HG02870 (cell line): ENCODE data around the gene LY6G6C.

Experiments used
- ATAC-seq: cut with Tn5 transposase; IDR thresholded peaks from one replicate; pipeline ENCODE4 v1.9.1; 2021; ENCODE audit warnings: mild to moderate bottlenecking, moderate library complexity; ENCODE audit not compliant: unreplicated experiment

LY6G6C gene, protein sequence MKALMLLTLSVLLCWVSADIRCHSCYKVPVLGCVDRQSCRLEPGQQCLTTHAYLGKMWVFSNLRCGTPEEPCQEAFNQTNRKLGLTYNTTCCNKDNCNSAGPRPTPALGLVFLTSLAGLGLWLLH

DNA sequence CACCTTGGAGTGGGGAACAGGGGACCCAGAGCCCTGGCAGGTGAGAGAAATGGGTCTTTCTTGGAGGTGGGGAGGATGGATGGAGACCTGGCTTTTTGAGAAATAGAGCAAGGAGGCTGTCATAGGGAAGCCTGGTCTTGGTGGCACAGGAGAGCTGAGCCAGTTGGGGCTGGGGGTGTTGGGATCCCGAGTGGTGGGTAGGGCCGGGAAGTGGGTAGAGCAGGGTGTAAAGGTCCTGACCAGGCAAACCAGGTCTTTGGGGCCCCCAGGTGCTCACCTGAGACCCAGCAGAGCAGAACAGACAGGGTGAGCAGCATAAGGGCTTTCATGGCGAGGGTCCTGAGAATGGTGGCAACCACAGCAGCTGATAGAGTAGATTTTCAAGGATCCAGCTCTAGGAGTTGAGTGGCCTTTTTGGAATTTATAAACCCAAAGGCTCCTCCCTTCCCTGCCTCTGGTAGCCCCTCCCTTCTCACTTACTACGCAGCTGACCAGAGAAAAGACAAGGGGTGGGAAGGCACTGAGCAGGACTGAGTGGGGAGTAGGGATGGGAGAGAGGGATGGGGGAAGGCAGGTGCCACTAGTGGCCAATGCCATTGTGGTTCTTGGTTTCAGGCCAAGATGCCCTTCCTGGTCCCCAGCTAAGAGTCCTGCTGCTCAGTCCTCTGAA, at the start of gene LY6G6C:
Gene LY6G6C (minus strand): TSS at position 396 of the 670 bp plus-strand sequence. CDS start 67 bp downstream, at position 329.
- no peak for ATAC-seq

DNA sequence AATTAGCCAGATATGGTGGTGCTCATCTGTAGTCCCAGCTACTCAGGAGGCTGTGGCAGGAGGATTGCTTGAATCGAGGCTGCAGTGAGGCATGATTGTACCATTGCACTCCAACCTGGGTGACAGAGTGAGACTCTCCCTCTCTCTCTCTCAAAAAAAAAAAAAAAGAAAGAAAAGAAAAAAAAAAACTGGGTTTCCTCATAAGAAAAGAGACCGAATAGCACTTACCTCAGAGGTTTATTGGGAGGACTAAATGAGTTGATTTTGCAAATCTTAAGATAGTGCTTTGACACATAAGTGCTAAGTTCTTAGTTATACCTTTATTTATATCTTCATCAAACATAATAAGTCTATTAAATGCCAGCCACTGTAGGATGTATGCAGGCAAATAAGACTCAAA, 49.3 kb upstream of the LY6G6C start:
- no peak for ATAC-seq

DNA sequence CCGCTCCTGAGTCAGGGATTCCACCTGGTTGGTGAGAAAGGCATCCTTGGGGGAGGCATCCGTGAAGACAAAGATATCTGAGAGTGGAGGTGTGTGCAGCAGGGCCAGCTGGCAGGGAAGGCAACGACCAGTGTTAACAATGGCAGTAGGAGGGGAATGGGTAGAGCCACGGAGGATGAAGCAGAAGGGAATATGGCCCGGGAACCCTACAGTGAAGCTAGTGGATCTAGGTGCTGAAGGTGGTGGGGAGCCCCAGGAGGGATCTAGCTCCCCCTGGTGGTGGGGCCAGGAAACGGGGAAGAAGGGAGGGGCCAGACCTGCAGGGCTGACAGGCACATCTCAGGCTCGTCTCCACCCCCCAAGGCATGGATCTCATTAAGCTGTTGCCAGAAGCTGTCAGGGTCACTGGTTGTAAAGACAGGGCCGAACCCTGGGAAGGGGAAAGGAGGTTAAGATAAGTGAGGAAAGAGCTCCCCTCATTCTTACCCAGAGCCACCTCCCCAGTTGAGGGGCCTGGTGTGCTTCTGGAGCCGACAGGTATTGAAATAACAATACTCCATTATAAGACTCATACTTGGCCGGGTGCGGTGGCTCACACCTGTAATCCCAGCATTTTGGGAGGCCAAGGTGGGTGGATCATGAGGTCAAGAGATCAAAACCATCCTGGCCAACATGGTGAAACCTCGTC, 48.3 kb upstream of the LY6G6C start:
- ATAC-seq = no peak

DNA sequence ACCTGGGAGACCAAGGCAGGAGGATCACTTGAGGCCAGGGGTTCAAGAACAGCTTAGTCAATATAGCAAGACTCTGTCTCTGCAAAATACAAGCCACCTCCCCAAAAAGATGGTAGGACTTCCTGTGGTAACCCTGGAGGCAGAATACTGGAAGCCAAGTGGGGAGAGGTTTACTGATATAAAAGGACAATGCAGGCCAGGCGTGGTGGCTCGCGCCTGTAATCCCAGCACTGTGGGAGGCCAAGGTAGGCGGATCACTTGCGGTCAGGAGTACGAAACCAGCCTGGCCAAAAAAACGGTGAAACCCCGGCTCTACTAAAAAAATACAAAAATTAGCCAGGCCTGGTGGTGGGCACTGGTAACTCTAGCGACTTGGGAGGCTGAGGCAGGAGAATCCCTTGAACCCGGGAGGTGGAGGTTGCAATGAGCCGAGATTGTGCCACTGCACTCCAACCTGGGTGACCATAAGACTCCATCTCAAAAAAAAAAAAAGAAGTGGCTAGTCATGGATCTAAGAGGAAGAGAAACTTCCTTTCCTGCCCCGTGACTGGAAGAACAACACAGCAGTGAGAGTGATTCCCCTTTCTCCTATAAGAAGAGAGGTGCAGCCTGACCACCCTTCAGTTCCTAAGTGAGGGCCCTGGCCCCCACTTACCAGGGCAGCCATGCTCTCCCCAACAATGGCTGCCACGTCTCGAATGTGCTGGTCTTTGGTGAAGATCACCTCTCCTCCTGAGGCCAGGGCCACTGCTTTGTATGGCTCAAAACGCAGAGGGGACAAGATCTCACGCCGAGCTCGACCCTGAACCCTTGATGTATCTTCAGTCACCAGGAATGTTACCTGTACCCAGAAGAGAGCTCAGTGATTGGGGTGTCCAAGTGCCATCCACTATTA, 47.1 kb upstream of the LY6G6C start:
- no peak for ATAC-seq

DNA sequence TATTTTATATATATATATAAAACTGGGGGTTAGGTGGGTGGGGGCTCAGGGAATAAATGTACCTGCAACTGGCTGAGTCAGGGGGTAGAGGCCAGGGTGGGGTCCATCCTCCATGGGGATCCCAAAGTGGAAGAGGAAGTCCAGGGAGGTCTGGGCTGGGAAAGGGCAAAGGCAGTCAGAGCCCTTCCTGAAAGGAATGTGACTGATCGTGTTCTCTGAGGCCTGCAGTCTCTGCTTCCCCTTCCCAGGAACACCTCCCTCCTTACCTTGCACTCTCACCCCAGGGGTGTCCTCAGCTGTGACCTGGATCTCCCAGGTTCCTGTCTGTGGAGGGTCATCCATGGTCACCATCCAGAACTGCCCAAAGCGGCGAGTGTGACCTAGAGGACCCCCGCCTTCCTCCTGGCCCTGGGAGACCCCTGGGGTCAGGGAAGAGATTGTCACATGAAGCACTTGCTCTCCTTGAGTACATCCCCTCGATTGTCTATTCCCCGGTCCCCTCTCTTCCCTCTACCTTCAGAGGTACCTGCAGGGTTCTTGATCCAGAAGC, 45.6 kb upstream of the LY6G6C start:
- no peak for ATAC-seq

DNA sequence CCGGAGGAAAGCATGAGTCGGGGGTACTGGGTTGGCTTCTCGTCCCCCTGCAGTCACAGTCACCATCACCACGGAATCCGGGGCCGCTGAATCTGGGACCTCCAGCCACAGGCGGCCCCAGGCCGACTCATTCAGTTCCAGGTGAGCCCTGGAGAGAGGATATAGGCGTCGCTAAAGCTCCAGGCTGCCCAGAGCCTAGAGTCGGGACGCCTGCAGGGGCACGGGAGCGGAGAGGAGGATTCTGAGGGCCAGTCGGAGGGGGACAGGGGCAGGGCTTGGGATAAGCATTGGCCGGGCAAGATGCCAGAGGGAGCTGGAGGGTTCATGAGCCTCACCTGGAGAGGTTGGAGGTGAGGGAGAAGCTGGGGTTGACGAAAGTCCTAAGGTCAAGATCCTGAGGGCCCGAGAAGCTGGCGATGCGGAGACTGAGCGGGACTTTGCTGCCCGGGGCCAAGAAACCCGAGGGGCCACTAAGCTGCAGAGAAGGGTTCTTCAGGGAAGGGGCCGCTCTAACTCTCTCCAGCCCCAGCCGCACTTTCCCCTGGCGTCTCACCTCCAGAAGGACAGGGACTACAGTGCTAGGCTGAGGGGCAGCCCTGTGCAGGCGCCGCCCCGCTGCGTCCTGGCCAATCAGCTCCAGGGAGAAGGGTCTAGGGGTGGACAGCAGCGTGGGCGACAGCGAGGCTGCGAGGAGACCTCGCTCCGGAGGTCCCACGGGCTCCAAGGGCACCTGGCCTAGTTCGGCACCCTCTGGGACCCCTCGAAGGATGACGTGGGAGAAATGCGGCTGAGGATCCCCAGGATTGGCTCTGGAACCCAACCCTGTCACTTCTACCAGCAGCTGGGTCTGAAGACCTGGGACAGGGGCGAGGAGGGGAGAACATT, 44.6 kb upstream of the LY6G6C start:
- ATAC-seq = no peak

DNA sequence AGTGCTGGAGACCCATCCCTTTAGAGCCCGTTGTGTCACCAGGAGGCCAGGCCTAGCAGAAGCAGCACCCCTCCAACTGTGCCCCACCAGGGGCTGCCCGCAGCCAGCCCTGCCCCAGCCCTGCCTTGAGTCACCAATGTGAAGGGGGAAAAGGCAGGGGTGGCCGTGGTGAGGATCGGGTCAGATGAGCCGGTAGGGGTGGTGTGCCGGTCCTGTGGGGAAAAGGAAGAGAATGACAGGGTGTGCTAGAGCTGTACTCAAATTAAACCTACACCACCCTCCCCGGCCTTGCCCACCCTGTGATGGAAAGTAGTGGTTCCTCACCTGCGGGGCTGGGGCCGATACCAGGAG, 44.0 kb upstream of the LY6G6C start:
- ATAC-seq = no peak

DNA sequence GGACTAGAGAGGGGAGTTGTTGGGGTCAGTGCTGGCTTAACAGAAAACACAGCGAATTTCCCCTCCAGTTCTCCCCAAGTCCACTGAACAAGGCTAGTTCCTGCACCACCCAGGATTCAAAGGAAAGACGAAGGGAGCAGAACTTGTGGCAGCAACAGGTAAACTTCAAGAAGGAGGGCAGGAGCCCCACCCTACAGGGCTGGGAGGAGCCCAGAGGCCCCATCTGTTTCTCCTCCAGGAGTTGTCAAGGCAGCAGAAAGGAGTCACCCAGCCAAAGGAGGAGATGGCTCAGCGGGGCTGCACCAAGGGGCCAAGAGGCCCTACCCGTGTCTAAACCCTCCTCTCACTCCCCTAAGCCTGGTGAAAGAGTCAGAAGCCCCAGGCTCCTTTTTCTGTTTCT, 42.7 kb upstream of the LY6G6C start:
- ATAC-seq = no peak

DNA sequence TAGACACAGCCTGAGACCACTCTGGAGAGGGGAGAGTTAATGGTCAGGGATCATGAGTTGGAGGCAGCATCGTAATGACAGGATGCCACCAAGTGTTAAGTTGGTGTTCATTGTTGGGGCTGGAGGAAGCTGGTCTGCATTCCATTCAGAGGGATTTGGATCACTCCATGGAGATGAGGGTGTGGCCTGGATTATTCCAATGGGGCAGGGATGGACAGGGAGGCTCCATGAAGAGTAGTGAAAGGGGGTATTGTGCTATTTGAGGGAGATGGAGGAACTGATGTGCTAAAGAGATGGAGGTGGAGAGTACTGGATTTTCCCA, 42.0 kb upstream of the LY6G6C start:
- ATAC-seq = no peak

DNA sequence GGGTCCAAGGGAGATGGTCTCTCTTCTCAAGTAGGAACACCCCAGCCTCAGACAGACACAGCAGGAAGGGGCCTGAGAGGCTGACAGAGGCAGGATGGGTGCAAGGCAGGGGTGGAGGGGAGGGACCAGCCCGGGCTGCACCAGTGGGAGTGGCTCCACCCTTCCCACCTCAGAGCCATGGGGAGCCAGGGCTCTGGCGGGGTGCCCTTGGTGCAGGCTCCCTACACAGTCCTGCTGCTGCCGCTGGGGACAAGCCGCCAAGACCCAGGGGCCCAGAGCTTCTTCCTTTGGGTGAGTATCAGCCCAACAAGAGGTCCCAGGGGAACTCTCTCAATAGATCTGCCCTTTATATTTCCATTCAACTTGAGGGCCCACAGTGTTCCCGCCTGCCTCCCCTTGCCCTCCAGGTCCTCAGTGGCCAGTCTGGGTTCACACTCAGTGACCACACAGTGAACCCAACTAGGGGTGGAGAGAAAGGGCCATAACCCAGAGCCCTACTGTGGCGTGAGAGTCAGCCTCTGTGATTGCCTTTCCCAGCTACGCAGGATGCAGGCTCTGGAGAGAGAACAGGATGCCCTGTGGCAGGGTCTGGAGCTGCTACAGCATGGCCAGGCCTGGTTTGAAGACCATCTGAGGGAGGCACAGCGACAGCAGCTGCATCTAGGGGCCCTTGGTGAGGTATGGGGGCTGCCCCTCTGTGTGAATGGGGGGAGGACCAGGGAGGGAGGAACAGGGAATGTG, 41.5 kb upstream of the LY6G6C start:
- ATAC-seq = no peak

DNA sequence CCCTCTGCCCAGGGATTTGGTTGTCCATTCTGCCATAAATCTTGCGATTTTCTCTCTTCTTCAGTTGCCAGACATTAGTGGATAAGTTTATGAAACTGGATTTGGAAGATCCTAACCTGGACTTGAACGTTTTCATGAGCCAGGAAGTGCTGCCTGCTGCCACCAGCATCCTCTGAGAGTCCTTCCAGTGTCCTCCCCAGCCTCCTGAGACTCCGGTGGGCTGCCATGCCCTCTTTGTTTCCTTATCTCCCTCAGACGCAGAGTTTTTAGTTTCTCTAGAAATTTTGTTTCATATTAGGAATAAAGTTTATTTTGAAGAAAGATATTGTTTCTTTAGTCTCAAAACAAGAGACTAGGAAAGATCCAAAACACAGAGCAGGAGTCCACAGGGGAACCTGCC, 40.8 kb upstream of the LY6G6C start, which contains the start of gene SAPCD1:
Gene SAPCD1 (plus strand): TSS at position 301 of the 400 bp plus-strand sequence. CDS start 399 bp downstream, outside the sequence.
- no peak for ATAC-seq

DNA sequence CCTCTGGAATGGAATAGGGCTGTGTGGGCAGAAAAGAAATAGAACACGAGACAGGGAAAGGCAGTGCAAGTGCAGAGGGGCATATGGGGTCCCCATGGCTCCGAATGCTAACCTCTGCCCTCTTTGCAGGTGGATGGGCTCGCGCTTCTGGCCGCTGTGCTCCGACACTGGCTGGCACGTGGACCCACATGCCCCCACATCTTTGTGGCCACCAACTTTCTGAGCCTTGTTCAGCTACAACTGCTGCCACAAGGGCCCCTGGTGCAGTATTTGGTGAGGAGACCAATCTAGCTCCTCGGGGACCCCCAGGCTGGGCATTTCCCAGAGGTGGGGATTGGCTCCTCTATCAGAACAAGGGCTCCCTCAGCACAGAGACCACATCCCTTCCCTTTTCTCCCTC, 39.8 kb upstream of the LY6G6C start:
- no peak for ATAC-seq

DNA sequence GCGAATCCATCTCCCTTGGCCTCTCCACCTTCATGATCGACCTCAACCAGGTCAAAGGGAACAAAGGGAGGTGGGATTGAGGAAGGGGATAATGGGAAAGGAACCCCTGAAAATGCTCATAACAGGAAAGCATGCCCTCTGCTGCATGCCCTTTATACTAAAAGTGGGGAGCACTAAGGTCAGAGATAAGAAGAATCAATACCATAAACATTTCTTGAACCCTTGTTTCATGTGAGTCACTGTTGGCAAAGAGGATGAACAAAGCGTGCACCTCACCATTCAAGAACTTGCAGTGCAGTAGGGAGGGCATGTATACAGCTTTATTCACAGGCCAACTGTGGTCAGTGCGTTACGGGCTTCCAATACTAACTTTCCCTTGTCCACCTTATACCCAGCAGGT, 39.2 kb upstream of the LY6G6C start:
- ATAC-seq = no peak

DNA sequence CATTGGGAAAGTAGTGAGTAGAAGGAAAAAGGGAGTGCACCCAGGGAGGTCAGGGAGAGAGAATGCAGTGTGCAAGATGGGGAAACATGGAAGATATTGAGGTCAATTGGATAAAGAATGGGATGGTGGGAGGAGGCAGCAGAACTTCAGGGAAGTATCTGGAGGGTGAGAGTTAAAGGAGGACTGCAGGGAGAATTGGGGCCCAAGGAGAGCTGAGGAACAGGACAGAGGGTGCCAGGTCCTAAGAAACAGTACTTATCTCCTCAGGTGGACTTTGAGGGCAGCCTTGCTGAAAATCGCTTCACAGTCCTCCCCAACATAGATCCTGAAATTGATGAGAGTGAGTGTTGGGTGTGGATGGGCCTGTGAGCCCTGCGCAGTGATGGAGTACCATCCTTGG, 36.7 kb upstream of the LY6G6C start:
- no peak for ATAC-seq

DNA sequence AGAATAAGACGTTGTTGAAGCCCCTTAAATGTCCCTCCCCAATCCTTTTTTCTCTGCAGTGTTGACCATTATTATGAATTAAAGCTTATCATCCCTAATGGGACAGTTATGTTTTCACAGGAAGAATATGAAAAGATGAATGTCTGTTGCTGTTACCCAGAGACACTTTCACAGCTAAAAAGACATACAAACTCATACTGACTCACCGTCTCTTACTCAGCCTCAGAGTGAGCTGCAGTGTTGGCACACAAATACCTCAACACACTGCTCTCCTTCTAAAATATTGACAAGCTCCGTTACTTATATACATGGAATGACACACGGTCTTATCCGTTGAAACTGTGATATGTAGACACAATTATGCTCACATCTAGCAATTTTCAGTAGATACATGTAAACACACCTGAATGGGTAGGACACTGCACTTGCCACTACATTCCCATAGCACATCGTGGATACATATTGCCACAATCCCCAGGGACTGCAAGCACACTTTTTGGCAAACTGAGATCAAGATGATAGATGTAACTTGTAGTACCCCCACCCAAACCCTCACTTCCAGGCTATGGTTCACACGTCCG, 31.3 kb upstream of the LY6G6C start:
- ATAC-seq = no peak

DNA sequence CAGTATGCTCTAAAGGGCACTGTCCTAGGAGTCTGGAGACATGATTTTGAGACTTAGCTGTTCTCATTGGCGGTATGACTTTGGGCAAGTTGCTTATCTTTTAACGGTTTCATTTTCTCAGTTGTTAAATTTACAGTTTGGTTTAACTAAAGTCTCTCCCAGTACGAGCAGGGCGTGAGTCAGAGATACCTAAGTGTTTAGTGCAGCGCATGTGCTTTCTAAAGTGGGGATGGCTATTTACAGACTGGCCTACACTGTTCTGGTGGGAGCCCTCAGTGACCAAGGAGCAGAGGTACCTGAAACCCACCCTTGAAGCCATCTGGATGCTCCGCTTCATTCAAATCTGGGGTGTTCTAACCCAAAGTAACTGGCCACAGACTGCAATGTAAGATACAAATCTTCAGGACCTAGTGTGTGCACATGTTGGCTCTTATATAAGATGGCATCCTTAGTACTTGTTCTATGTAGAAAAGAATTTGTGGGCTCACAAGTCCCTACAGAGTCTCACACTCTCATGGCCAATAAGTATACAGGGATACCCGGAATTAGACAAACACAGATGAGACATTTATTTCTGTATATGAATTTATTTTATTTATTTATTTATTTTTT, 29.0 kb upstream of the LY6G6C start:
- no peak for ATAC-seq

DNA sequence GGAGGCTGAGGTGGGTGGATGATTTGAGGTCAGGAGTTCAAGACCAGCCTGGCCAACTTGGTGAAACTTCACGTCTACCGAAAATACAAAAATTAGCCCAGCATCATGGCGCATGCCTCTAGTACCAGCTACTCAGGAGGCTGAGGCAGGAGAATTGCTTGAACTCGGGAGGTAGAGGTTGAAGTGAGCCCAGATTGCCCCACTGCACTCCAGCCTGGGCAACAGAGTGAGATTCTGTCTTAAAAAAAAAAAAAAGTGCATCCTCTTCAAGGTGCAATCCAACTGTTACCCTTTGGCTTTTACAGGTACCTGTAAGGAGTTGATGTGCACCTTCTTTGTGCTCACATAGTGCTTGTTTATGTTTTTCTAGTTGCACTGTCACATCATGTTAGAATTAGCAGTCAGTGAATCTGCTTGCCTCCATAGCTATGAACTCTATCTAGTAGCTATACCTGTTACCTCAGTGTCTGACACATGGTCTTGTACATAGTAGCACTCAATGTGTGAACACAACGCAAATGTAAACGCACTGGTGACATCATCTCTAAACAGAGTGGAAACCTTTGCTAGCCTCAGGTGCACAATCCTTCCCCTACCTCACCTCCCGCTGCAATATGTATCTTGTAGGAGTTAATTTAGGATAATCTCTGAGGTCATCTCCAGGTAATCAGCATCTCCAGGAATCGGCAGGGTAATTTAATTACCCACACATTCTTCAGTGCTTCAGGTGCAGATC, 27.9 kb upstream of the LY6G6C start:
- ATAC-seq = no peak

DNA sequence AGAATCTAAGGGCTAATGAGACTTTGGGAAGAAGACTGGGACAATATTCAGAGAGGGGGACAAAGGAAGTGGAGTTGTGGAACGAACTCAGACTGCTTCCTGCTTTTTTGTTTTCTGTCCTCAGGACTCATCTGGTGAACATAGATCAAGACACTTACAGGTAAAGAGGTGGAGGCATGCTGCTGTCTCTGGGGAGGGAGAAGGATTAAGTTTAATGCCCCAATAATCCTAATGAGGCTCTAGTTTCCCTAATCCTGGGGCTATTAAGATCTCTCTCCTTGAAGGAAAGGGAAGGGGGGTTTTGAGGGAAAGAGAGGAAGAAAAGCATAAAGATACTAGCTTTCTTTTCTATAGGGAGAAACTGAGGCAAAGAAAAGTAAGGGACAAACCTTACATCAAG, 22.9 kb upstream of the LY6G6C start:
- no peak for ATAC-seq
